T-helper 2 cell treated with Interferon-gamma antibody and Interleukin-4, amounts not matched to agents 100 ng/mL and 5 ng/mL, for 36 hours (primary cell): ENCODE results near the gene CD163. TPM values are rescaled to one million over a fixed set of nuclear protein-coding genes. Genes with fewer than 3 reads are reported as not detected.
"Not testable (repeated sequence)": the region's sequence is repeated elsewhere in the genome, so short reads cannot be mapped to it uniquely, and the experiment has no call there.

Experiments
- intact Hi-C: fragments of 100-400 bp; cut with micrococcal nuclease; formaldehyde crosslinking; loops from one replicate; pipeline ENCODE4 v1.15.1; 2023
- total RNA-seq: library from RNA; stranded (reverse); gene quantifications from 2 replicates; pipeline ENCODE4 v1.2.3, GENCODE V29; 2022

CD163 gene
- total RNA-seq, 1 donor from 2014 or later, result not detected

GRCh38 chr12:7450667-7451066 lies 52.9 kb downstream of the CD163 start:
- intact Hi-C loops, result no loop called here

GRCh38 chr12:7448099-7448498 lies 55.5 kb downstream of the CD163 start:
- intact Hi-C loops, result no loop called here

GRCh38 chr12:7444537-7444936 lies 59.0 kb downstream of the CD163 start:
- intact Hi-C loops, result no loop called here

GRCh38 chr12:7444076-7444475 lies 59.5 kb downstream of the CD163 start, which contains the start of gene CD163L1:
Gene CD163L1 (minus strand): TSS chr12:7444153. CDS start chr12:7444127, 26 bp downstream.
- intact Hi-C loops, result no loop called here

GRCh38 chr12:7441216-7441615 lies 62.4 kb downstream of the CD163 start:
- intact Hi-C loops, result no loop called here

- intact Hi-C loops, result no loop called here
Measured at GRCh38 chr12:7439579-7440505, 63.7 kb downstream of the CD163 start.

GRCh38 chr12:7438291-7438995 lies 65.1 kb downstream of the CD163 start:
- intact Hi-C loops, result not testable (repeated sequence)

- intact Hi-C loops, result not testable (repeated sequence)
Measured at GRCh38 chr12:7437494-7437893, 66.1 kb downstream of the CD163 start.

- intact Hi-C loops, result no loop called here
Measured at GRCh38 chr12:7434670-7435069, 68.9 kb downstream of the CD163 start.

GRCh38 chr12:7433276-7433822 lies 70.2 kb downstream of the CD163 start:
- intact Hi-C loops, result no loop called here

- intact Hi-C loops, result no loop called here
Measured at GRCh38 chr12:7431993-7432685, 71.4 kb downstream of the CD163 start.

Other genes with a start within 250 kb of the CD163 start
- not detected in 2 replicates for gene ACSM4, start 199.7 kb downstream of the CD163 start, total RNA-seq
- not detected in 2 replicates for gene CD163L1, start 59.6 kb downstream of the CD163 start, total RNA-seq
- not detected in 2 replicates for gene APOBEC1, start 162.1 kb upstream of the CD163 start, total RNA-seq
- gene GDF3, start 192.0 kb upstream of the CD163 start, total RNA-seq, result not detected in 2 replicates
- not detected in 2 replicates for gene DPPA3, start 207.7 kb upstream of the CD163 start, total RNA-seq
- not detected in 2 replicates for gene CLEC4C, start 243.6 kb upstream of the CD163 start, total RNA-seq